ENCODE data around the gene SERPINB2. TPM values are rescaled to one million over a fixed set of nuclear protein-coding genes. Genes with fewer than 3 reads are reported as not detected.

Gene SERPINB2, protein sequence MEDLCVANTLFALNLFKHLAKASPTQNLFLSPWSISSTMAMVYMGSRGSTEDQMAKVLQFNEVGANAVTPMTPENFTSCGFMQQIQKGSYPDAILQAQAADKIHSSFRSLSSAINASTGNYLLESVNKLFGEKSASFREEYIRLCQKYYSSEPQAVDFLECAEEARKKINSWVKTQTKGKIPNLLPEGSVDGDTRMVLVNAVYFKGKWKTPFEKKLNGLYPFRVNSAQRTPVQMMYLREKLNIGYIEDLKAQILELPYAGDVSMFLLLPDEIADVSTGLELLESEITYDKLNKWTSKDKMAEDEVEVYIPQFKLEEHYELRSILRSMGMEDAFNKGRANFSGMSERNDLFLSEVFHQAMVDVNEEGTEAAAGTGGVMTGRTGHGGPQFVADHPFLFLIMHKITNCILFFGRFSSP
- total RNA-seq, result not detected in 3 replicates
- long read RNA-seq, result 0 reads

DNA sequence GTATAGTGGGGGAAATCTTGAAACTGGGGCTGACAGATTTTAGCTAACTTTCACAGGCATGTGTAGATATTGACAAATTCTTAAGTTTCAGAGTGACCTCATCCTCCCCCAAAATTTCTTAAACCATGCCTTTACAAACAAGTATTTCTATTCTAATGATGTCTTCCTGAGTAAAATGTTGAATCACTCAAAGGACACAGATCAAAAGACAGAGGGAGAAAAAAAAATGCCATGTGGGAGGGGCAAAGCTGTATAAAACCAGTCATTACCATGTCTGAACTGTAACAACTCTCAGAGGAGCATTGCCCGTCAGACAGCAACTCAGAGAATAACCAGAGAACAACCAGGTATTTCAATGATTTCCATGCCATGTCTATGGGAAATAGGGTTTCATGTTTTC lies at the start of gene SERPINB2:
TSS of gene SERPINB2 (plus strand) at position 282 of the 400 bp plus-strand sequence. CDS start 3,740 bp downstream, outside the sequence.
- DNase-seq (ENCODE audit: low spot score), result no peak
- Mint-ChIP-seq H3K27ac (ENCODE audit: unreplicated experiment) (no peak within 1 kb of the TSS), H3K27me3 (ENCODE audit: low read depth) (peaks cover 18% of the 10 kb centered on the region), H3K9me3 (ENCODE audit: low read depth) (peaks cover 2% of the 10 kb centered on the region), H3K4me3 (ENCODE audit: unreplicated experiment) (no peak within 1 kb of the TSS), H3K36me3 (ENCODE audit: low read depth) (no peaks in the 10 kb centered on the region), H3K4me1 (ENCODE audit: low read depth) (peaks cover 8% of the 10 kb centered on the region)
- TF ChIP-seq, protein P1, sequence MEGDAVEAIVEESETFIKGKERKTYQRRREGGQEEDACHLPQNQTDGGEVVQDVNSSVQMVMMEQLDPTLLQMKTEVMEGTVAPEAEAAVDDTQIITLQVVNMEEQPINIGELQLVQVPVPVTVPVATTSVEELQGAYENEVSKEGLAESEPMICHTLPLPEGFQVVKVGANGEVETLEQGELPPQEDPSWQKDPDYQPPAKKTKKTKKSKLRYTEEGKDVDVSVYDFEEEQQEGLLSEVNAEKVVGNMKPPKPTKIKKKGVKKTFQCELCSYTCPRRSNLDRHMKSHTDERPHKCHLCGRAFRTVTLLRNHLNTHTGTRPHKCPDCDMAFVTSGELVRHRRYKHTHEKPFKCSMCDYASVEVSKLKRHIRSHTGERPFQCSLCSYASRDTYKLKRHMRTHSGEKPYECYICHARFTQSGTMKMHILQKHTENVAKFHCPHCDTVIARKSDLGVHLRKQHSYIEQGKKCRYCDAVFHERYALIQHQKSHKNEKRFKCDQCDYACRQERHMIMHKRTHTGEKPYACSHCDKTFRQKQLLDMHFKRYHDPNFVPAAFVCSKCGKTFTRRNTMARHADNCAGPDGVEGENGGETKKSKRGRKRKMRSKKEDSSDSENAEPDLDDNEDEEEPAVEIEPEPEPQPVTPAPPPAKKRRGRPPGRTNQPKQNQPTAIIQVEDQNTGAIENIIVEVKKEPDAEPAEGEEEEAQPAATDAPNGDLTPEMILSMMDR (IDR thresholded peaks at IDR 0.05), result no peak

DNA sequence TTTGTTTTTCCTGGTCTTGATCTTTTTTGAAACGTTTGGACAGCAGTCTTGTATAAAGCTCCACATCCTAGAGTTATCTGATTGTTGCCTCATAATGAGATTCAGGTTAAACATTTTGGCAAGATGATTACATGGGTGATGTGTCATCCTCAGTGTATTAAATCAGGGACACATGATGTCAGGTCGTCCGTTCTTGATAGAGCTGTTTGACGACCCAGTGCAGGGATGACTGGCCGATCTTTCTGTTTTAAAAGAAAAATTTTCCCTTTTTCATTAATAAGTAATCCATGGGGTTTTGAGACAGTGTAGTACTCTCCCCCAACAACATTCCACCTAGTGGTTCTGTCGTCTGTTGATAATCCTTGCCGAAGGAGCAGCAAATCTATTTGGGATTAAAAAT lies 44.5 kb upstream of the SERPINB2 start:
- DNase-seq (ENCODE audit: low spot score), result no peak
- Mint-ChIP-seq H3K27ac (ENCODE audit: unreplicated experiment) (no peak overlapping the region), H3K36me3 (ENCODE audit: low read depth) (no peaks in the 10 kb centered on the region), H3K9me3 (ENCODE audit: low read depth) (no peaks in the 10 kb centered on the region), H3K27me3 (ENCODE audit: low read depth) (peaks cover 46% of the 10 kb centered on the region), H3K4me3 (ENCODE audit: unreplicated experiment) (no peak overlapping the region), H3K4me1 (ENCODE audit: low read depth) (no peaks in the 10 kb centered on the region)
- TF ChIP-seq, protein P1 (IDR thresholded peaks at IDR 0.05), result no peak

DNA sequence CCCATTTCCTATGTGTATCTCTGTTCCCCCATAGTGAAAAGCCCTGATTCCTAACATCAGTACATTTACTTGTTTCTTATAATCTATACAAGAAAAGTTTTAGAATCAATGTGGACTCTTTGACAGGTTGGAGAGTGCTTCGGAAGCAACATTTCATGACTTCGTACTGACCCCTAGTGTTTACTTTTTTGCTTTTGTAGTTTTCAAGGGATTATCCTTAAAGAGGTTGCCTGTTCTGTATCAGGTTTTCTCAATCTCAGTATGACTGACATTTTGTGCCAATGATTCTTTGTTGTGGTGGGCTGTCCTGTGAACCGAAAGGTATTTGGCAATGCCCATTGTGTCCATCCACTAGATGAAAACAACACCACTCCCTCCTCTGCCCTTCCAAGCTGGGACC lies 43.3 kb upstream of the SERPINB2 start:
- DNase-seq (ENCODE audit: low spot score), result no peak
- Mint-ChIP-seq H3K36me3 (ENCODE audit: low read depth) (no peaks in the 10 kb centered on the region), H3K9me3 (ENCODE audit: low read depth) (no peaks in the 10 kb centered on the region), H3K4me3 (ENCODE audit: unreplicated experiment) (no peak overlapping the region), H3K27me3 (ENCODE audit: low read depth) (peaks cover 47% of the 10 kb centered on the region), H3K4me1 (ENCODE audit: low read depth) (no peaks in the 10 kb centered on the region), H3K27ac (ENCODE audit: unreplicated experiment) (no peak overlapping the region)
- TF ChIP-seq, protein P1 (IDR thresholded peaks at IDR 0.05), result peak; percentile 80

DNA sequence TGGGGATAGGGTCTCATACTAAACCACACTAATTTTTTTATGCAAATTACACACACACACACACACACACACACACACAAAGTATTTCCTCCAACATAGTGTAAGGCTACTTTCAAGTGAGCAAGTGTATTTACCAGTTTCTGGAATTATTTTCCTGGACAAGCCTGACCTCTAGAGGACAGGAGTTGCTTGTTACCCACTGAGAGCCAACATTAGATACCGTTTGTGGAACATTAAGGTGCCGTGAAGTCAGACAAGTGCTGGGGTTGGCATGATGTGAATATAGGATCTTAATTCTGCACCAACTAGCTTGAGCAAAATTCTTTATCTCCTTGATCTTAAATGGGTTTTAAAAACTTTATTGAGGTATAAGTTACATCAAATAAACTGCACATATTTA lies 39.3 kb upstream of the SERPINB2 start:
- Mint-ChIP-seq H3K27me3 (ENCODE audit: low read depth) (peaks cover 31% of the 10 kb centered on the region), H3K27ac (ENCODE audit: unreplicated experiment) (no peak overlapping the region), H3K4me3 (ENCODE audit: unreplicated experiment) (no peak overlapping the region), H3K36me3 (ENCODE audit: low read depth) (no peaks in the 10 kb centered on the region), H3K4me1 (ENCODE audit: low read depth) (no peaks in the 10 kb centered on the region), H3K9me3 (ENCODE audit: low read depth) (no peaks in the 10 kb centered on the region)
- no peak for DNase-seq (ENCODE audit: low spot score)
- TF ChIP-seq, protein P1 (IDR thresholded peaks at IDR 0.05), result peak; percentile 83

DNA sequence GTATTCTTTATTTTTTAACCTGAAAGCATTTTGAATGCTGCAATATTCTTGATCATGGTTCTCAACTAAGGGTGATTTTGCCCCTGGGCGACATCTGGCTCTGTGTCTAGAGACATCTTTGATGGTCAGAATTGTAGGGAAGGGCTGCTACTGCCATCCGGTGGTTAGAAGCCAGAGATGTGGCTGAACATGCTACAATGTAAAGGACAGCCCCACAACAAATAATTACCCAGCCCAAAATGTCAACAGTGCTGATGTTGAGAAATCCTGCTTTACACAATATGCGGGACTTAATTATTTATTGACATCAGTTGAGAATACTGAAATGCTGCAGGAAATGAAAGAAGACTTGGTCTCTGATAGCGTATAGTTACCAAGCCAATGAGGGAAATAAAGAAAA lies 37.5 kb upstream of the SERPINB2 start:
- DNase-seq (ENCODE audit: low spot score), result no peak

More for the DNA sequence above, 37.5 kb upstream of the SERPINB2 start:
- Mint-ChIP-seq H3K9me3 (ENCODE audit: low read depth) (peaks cover 2% of the 10 kb centered on the region), H3K4me1 (ENCODE audit: low read depth) (no peaks in the 10 kb centered on the region), H3K36me3 (ENCODE audit: low read depth) (no peaks in the 10 kb centered on the region), H3K27ac (ENCODE audit: unreplicated experiment) (no peak overlapping the region), H3K4me3 (ENCODE audit: unreplicated experiment) (no peak overlapping the region), H3K27me3 (ENCODE audit: low read depth) (peaks cover 27% of the 10 kb centered on the region)
- TF ChIP-seq, protein P1 (IDR thresholded peaks at IDR 0.05), result peak; percentile 73

Measured in chondrocyte (in vitro differentiated cells).